Muscle of leg (tissue), 11 donors: Measurements from ENCODE around the gene FRA10AC1. TPM values are rescaled to one million over a fixed set of nuclear protein-coding genes. Genes with fewer than 3 reads are reported as not detected.

Source experiments
- DNase-seq: peaks from one replicate; pipeline ENCODE4 v3.0.0; 2013
- H3K27ac ChIP-seq: one replicate; pipeline ENCODE4 v1.5.1; 2013; ENCODE audit warnings: mild to moderate bottlenecking, low read length, control low read depth
- H3K27me3 ChIP-seq: one replicate; pipeline ENCODE4 v1.6.1; 2013; ENCODE audit warnings: low read length; ENCODE audit not compliant: control insufficient read depth, insufficient read depth
- H3K36me3 ChIP-seq: one replicate; pipeline ENCODE4 v1.6.1; 2013; ENCODE audit warnings: low read length; ENCODE audit not compliant: control insufficient read depth, insufficient read depth
- H3K4me1 ChIP-seq: one replicate; pipeline ENCODE4 v1.6.1; 2013; ENCODE audit warnings: low read length; ENCODE audit not compliant: control insufficient read depth, insufficient read depth
- H3K4me3 ChIP-seq: one replicate; pipeline ENCODE4 v1.5.1; 2013; ENCODE audit warnings: low read length, control low read depth
- H3K9me3 ChIP-seq: replicated peaks from 2 replicates; pipeline ENCODE4 v1.6.1; 2013; ENCODE audit warnings: low read depth, low read length; ENCODE audit not compliant: control insufficient read depth
- WGBS: methylation state at CpG from one replicate; pipeline ENCODE4 v1.1.5; 2013; ENCODE audit warnings: missing lambda C conversion rate; ENCODE audit not compliant: insufficient coverage; 5-methylcytosine and 5-hydroxymethylcytosine counted together
- polyA plus RNA-seq, 8 donors: library from polyadenylated mRNA; unstranded; fragments of 120-200 nt; gene quantifications; one replicate each; pipeline versions ENCODE4 v1.2.1 to v1.2.3, GENCODE V29; 2013; ENCODE audit warnings: inconsistent platforms in 1 of 8, low replicate concordance in 1 of 8; ENCODE audit not compliant: insufficient read length in 8 of 8, insufficient read depth in 1 of 8
- total RNA-seq: library from RNA; stranded (reverse); fragments of 120-200 nt; gene quantifications from one replicate; pipeline ENCODE4 v1.2.4, GENCODE V29; 2013

The FRA10AC1 gene
- total and polyA plus RNA-seq, 9 donors: 11.8 to 38.7 (median 26.0) TPM

- H3K27me3 ChIP-seq: no peaks in the 10 kb centered on the region
- no peaks in the 10 kb centered on the region for H3K36me3 ChIP-seq
- no peak for DNase-seq
- no peaks in the 10 kb centered on the region for H3K9me3 ChIP-seq
- 60% methylated on average over 1 of the region's 1 CpG for WGBS
- no peak overlapping the region for H3K4me3 ChIP-seq
- H3K4me1 ChIP-seq: no peaks in the 10 kb centered on the region
- no peak overlapping the region for H3K27ac ChIP-seq
Measured at GRCh38 chr10:93726024-93726423, 23.6 kb upstream of the FRA10AC1 start.

GRCh38 chr10:93723153-93723552 lies 20.8 kb upstream of the FRA10AC1 start:
- Histone ChIP-seq H3K27ac (no peak overlapping the region), H3K27me3 (no peaks in the 10 kb centered on the region), H3K4me3 (no peak overlapping the region), H3K4me1 (no peaks in the 10 kb centered on the region), H3K9me3 (no peaks in the 10 kb centered on the region), H3K36me3 (no peaks in the 10 kb centered on the region)
- no CpG with 5 or more reads among the region's 2 CpGs for WGBS
- no peak for DNase-seq

GRCh38 chr10:93722550-93722949 lies 20.2 kb upstream of the FRA10AC1 start:
- H3K27ac ChIP-seq: no peak overlapping the region
- H3K27me3 ChIP-seq: no peaks in the 10 kb centered on the region
- H3K36me3 ChIP-seq: no peaks in the 10 kb centered on the region
- H3K9me3 ChIP-seq: no peaks in the 10 kb centered on the region
- H3K4me1 ChIP-seq: no peaks in the 10 kb centered on the region
- no peak overlapping the region for H3K4me3 ChIP-seq
- DNase-seq: no peak

- WGBS: 53% methylated on average over 2 of the region's 3 CpGs
- no peak for DNase-seq
- Histone ChIP-seq H3K4me1 (no peaks in the 10 kb centered on the region), H3K27ac (no peak overlapping the region), H3K27me3 (peaks cover 2% of the 10 kb centered on the region), H3K9me3 (no peaks in the 10 kb centered on the region), H3K4me3 (no peak overlapping the region), H3K36me3 (no peaks in the 10 kb centered on the region)
Measured at GRCh38 chr10:93719901-93720300, 17.5 kb upstream of the FRA10AC1 start.

GRCh38 chr10:93718937-93719725 lies 16.7 kb upstream of the FRA10AC1 start:
- WGBS: 64% methylated on average over 5 of the region's 8 CpGs
- H3K9me3 ChIP-seq: no peaks in the 10 kb centered on the region
- no peak overlapping the region for H3K4me3 ChIP-seq
- H3K36me3 ChIP-seq: no peaks in the 10 kb centered on the region
- no peak for DNase-seq
- peaks cover 2% of the 10 kb centered on the region for H3K27me3 ChIP-seq
- H3K4me1 ChIP-seq: no peaks in the 10 kb centered on the region
- H3K27ac ChIP-seq: no peak overlapping the region

- Histone ChIP-seq H3K4me1 (no peaks in the 10 kb centered on the region), H3K27ac (no peak overlapping the region), H3K36me3 (no peaks in the 10 kb centered on the region), H3K9me3 (no peaks in the 10 kb centered on the region), H3K4me3 (no peak overlapping the region), H3K27me3 (peaks cover 2% of the 10 kb centered on the region)
- no CpG with 5 or more reads among the region's 1 CpG for WGBS
- DNase-seq: no peak
Measured at GRCh38 chr10:93716766-93717165, 14.4 kb upstream of the FRA10AC1 start.

- no peaks in the 10 kb centered on the region for H3K36me3 ChIP-seq
- no peak overlapping the region for H3K4me3 ChIP-seq
- DNase-seq: no peak
- no peaks in the 10 kb centered on the region for H3K4me1 ChIP-seq
- H3K9me3 ChIP-seq: no peaks in the 10 kb centered on the region
- 89% methylated on average over 2 of the region's 5 CpGs for WGBS
- H3K27ac ChIP-seq: no peak overlapping the region
- H3K27me3 ChIP-seq: peaks cover 2% of the 10 kb centered on the region
Measured at GRCh38 chr10:93715345-93715744, 13.0 kb upstream of the FRA10AC1 start.

- DNase-seq: no peak
- H3K27ac ChIP-seq: no peak overlapping the region
Measured at GRCh38 chr10:93712593-93712992, 10.2 kb upstream of the FRA10AC1 start.

GRCh38 chr10:93711891-93712290 lies 9.5 kb upstream of the FRA10AC1 start:
- H3K36me3 ChIP-seq: no peaks in the 10 kb centered on the region
- no peaks in the 10 kb centered on the region for H3K4me1 ChIP-seq
- H3K27me3 ChIP-seq: peaks cover 2% of the 10 kb centered on the region
- no peak for DNase-seq
- H3K9me3 ChIP-seq: no peaks in the 10 kb centered on the region
- no peak overlapping the region for H3K4me3 ChIP-seq
- 41% methylated on average over 3 of the region's 3 CpGs for WGBS
- H3K27ac ChIP-seq: no peak overlapping the region

More at GRCh38 chr10:93712593-93712992, 10.2 kb upstream of the FRA10AC1 start:
- peaks cover 2% of the 10 kb centered on the region for H3K27me3 ChIP-seq
- H3K4me3 ChIP-seq: no peak overlapping the region
- no peaks in the 10 kb centered on the region for H3K4me1 ChIP-seq
- H3K36me3 ChIP-seq: no peaks in the 10 kb centered on the region
- H3K9me3 ChIP-seq: no peaks in the 10 kb centered on the region
- WGBS: 50% methylated on average over 1 of the region's 2 CpGs

GRCh38 chr10:93710333-93710909 lies 8.0 kb upstream of the FRA10AC1 start:
- 71% methylated on average over 4 of the region's 5 CpGs for WGBS
- H3K4me3 ChIP-seq: no peak overlapping the region
- H3K27me3 ChIP-seq: no peaks in the 10 kb centered on the region
- no peaks in the 10 kb centered on the region for H3K4me1 ChIP-seq
- DNase-seq: no peak
- no peaks in the 10 kb centered on the region for H3K36me3 ChIP-seq
- H3K27ac ChIP-seq: no peak overlapping the region
- H3K9me3 ChIP-seq: no peaks in the 10 kb centered on the region
